ENCODE results near the gene E2F4. TPM values are rescaled to one million over a fixed set of nuclear protein-coding genes. Genes with fewer than 3 reads are reported as not detected.
A peak's percentile ranks its signal among the peaks of the same experiment; 100 is the strongest.

Gene E2F4
- total and polyA plus RNA-seq, 2 of the 13 experiments (the other 11 are each of a cell fraction or from before 2014, with no cell fraction given): 84.8 to 91.2 TPM

GRCh38 chr16:67247192-67248072 lies 55.5 kb downstream of the E2F4 start, which contains the start of gene FHOD1 (continued):
- no peak for TF ChIP-seq PHF5A (CRISPR knock-in tag; IDR thresholded peaks at IDR 0.05; ENCODE audit: low read depth, unreplicated experiment)
- 0 out of 2 replicates have a peak, but pooled peaks have one; percentile 76 for TF ChIP-seq ZSCAN29 (CRISPR knock-in tag; conservative IDR thresholded peaks at IDR 0.05)
- TF ChIP-seq ZNF552 (CRISPR knock-in tag; IDR thresholded peaks at IDR 0.05; ENCODE audit: borderline replicate concordance): no peak
- no peak; the same call in 1 of the 2 replicates for TF ChIP-seq ZNF225 (CRISPR knock-in tag; IDR thresholded peaks at IDR 0.05)
- TF ChIP-seq MEF2D (CRISPR knock-in tag; IDR thresholded peaks at IDR 0.05): no peak
- TF ChIP-seq ZNF20 (CRISPR knock-in tag; IDR thresholded peaks at IDR 0.05): no peak
- TF ChIP-seq SP4 (CRISPR knock-in tag; IDR thresholded peaks at IDR 0.05): peak; percentile 86
- TF ChIP-seq ZBTB42 (CRISPR knock-in tag; IDR thresholded peaks at IDR 0.05): 0 out of 2 replicates have a peak, but pooled peaks have one; percentile 16
- no peak for TF ChIP-seq NR1H2 (CRISPR knock-in tag; IDR thresholded peaks at IDR 0.05; ENCODE audit: borderline replicate concordance, low read depth)
- TF ChIP-seq ETV5 (CRISPR knock-in tag; IDR thresholded peaks at IDR 0.05; ENCODE audit: borderline replicate concordance): peak; percentile 71; the same call in 1 of the 2 replicates
- no peak for TF ChIP-seq SNRNP70 (IDR thresholded peaks at IDR 0.05; ENCODE audit: low read depth, low read length)
- TF ChIP-seq NBN (conservative IDR thresholded peaks at IDR 0.05): no peak
- 0 out of 2 replicates have a peak, but pooled peaks have one; percentile 50 for TF ChIP-seq SMYD3 (CRISPR knock-in tag; IDR thresholded peaks at IDR 0.05)
- TF ChIP-seq, protein P1, sequence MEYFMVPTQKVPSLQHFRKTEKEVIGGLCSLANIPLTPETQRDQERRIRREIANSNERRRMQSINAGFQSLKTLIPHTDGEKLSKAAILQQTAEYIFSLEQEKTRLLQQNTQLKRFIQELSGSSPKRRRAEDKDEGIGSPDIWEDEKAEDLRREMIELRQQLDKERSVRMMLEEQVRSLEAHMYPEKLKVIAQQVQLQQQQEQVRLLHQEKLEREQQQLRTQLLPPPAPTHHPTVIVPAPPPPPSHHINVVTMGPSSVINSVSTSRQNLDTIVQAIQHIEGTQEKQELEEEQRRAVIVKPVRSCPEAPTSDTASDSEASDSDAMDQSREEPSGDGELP (IDR thresholded peaks at IDR 0.05; ENCODE audit: borderline replicate concordance, low read depth): peak; percentile 54; the same call in 1 of the 2 replicates
- TF ChIP-seq ZNF567 (CRISPR knock-in tag; IDR thresholded peaks at IDR 0.05; ENCODE audit: borderline replicate concordance): no peak
- no peak for TF ChIP-seq NFKB2 (CRISPR knock-in tag; IDR thresholded peaks at IDR 0.05; ENCODE audit: borderline replicate concordance)
- TF ChIP-seq ELF3 (CRISPR knock-in tag; IDR thresholded peaks at IDR 0.05): no peak
- no peak for TF ChIP-seq ZSCAN12 (CRISPR knock-in tag; IDR thresholded peaks at IDR 0.05)
- TF ChIP-seq ZSCAN21 (CRISPR knock-in tag; IDR thresholded peaks at IDR 0.05; ENCODE audit: borderline replicate concordance): peak; percentile 42; the same call in 1 of the 2 replicates
- TF ChIP-seq ZNF850 (CRISPR knock-in tag; conservative IDR thresholded peaks at IDR 0.05): peak; percentile 91
- TF ChIP-seq ZNF569 (CRISPR knock-in tag; IDR thresholded peaks at IDR 0.05; ENCODE audit: borderline replicate concordance): no peak
- no peak for TF ChIP-seq ZKSCAN5 (CRISPR knock-in tag; IDR thresholded peaks at IDR 0.05)
- no peak for TF ChIP-seq ATRX (CRISPR knock-in tag; IDR thresholded peaks at IDR 0.05; ENCODE audit: borderline replicate concordance)
- TF ChIP-seq, protein P2, sequence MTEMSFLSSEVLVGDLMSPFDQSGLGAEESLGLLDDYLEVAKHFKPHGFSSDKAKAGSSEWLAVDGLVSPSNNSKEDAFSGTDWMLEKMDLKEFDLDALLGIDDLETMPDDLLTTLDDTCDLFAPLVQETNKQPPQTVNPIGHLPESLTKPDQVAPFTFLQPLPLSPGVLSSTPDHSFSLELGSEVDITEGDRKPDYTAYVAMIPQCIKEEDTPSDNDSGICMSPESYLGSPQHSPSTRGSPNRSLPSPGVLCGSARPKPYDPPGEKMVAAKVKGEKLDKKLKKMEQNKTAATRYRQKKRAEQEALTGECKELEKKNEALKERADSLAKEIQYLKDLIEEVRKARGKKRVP (CRISPR knock-in tag; IDR thresholded peaks at IDR 0.05): 0 out of 4 replicates have a peak, but pooled peaks of 1 of the 2 experiments have one; percentile 42
- TF ChIP-seq, protein P3, sequence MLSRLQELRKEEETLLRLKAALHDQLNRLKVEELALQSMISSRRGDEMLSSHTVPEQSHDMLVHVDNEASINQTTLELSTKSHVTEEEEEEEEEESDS (CRISPR knock-in tag; IDR thresholded peaks at IDR 0.05; ENCODE audit: borderline replicate concordance): 0 out of 2 replicates have a peak, but pooled peaks have one; percentile 69
- TF ChIP-seq GTF2F1 (IDR thresholded peaks at IDR 0.05; ENCODE audit: low read length): no peak
- no peak for TF ChIP-seq PCBP2 (optimal IDR thresholded peaks at IDR 0.05; ENCODE audit: low read depth, low read length, poor library complexity, severe bottlenecking)
- TF ChIP-seq ZNF329 (CRISPR knock-in tag; IDR thresholded peaks at IDR 0.05; ENCODE audit: low read depth): no peak
- no peak for TF ChIP-seq ZNF839 (CRISPR knock-in tag; IDR thresholded peaks at IDR 0.05; ENCODE audit: borderline replicate concordance)
